HG03521 (cell line): Measurements from ENCODE around the gene ADGB.
"Not testable (repeated sequence)": the region's sequence is repeated elsewhere in the genome, so short reads cannot be mapped to it uniquely, and the experiment has no call there.

ENCODE experiments used
- ATAC-seq: cut with Tn5 transposase; IDR thresholded peaks from one replicate; pipeline ENCODE4 v1.9.1; 2021; ENCODE audit warnings: mild to moderate bottlenecking, moderate library complexity; ENCODE audit not compliant: unreplicated experiment

Gene ADGB

DNA sequence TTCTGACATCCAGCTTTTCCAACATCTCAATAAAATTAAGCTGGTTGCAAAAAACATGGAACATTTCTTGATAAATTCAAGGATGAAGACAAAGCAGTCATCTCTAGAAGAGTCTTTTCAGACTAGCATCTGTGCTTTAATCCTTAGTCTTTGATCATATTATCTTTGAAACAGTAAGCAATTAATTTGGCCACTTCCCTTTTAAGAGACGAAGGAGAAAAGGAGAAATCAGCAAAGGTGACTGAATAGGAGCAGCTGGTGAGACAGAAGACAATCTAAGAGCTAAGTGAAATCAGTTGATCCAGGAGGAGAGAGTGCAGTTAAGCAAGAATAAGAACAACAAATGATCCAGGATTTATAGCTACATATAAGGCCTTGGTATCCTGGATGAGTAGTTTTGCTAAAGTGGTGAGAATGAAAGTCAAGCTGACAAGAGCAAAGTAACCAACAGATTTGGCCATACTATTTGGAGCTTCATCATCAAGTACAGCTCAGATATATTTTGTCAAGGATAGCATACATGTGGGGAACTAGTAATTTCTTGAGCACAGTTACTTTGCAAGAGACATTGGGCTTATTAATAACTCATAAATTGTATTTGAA, 215.5 kb downstream of the ADGB start:
- no peak for ATAC-seq

DNA sequence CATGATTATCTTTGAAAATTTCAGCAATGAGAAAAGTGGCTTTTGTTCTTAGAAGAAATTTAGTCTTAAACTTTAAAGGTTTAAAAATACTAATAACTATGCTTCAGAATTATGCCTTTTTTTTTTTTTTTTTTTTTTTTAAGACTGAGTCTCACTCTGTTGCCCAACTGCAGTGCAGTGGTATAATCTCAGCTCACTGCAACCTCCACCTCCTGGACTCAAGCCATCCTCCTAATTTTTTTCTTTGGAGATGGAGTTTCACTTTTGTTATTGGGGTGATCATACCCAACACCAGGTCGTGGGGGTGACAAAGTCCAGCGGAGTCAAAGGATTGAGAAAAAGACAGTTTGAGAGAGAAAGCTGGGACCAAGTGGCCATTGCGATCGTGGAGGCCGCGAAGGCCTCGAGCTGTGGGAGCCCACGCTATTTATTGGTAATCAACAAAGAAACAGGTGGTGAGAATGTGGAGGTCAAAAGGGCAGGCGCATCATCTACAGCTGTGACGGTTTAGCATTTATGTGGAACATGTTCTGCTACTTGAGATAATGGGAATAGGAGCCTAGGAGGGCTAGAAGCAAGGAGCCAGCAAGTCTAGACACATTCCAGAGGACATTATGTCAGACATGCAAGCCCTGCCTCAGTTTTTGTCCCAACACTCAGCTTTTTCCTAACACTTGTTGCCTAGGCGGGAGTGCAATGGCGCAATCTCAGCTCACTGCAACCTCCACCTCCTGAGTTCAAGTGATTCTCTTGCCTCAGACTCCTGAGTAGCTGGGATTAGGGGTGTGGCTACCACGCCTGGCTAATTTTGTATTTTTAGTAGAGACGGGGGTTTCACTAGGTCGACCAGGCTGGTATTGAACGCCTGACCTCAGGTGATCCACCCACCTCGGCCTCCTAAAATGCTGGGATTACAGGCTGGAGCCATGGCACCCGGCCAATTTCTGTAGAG, 217.0 kb downstream of the ADGB start:
- not testable (repeated sequence) for ATAC-seq

DNA sequence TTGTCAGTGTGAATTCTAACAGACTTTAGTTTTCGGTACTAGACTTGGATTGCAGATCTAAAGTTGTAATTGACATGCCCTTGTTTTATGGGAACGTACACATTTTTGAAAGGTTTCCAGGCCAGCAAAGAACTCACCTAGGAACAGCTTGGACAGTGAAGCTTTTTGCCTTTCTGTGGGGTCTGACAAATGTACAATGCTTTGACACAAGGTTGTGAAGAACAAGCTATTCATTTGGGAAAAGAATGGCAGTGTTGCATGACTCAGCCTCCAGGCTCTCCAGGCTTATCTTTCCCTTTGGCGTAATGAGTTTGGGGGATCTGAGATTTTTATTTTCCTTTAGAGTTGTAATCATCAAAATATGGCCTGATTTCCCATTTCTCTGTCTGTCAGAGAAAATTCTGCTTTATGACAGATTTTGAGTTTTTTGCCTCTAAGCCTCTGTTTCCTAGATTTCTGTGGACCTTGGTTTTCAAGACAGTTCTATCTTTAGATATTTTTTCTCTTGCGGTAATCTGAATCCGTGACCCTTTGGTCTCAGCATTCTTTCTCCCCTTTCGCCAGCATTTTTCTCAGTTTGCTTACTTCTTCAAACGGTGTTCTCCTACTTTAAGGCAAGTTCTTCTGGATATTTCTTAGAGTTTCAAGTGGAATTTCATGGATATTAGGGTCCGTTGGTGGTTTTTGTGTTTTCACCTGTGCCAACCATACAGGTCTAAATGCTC, 221.0 kb downstream of the ADGB start:
- ATAC-seq, result no peak

DNA sequence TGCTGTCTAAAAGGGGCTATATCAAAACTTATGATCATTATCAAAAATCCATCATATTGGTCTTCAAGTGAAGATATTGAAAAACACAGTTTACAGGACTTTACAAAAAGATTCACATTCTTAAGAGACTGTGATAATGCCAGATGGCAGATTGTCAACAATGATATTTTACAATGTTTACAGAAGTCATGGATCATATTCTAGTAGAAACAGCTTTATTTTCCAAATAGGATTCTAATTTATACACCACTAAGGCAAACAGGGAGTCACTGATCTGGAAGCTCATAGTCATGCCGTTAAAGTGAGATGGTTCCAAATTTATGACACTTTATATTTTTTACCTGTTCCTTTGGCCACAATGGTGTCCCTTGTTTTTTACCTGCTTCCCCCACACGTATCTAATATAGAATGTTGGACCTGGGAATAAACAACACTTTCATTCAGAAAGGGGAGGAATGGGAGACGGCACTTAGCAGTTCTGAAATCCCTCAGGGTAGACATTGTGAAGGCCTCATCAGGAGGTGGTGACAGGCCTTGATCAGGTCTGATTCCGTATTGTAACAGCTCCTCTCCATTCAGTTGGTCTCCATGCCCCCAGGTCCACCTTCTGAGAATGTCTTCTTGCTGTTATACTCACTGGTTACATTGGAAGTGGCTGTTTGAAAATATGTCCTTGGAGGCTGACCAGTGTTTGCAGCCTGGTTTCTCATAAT, 228.6 kb downstream of the ADGB start:
- no peak for ATAC-seq

DNA sequence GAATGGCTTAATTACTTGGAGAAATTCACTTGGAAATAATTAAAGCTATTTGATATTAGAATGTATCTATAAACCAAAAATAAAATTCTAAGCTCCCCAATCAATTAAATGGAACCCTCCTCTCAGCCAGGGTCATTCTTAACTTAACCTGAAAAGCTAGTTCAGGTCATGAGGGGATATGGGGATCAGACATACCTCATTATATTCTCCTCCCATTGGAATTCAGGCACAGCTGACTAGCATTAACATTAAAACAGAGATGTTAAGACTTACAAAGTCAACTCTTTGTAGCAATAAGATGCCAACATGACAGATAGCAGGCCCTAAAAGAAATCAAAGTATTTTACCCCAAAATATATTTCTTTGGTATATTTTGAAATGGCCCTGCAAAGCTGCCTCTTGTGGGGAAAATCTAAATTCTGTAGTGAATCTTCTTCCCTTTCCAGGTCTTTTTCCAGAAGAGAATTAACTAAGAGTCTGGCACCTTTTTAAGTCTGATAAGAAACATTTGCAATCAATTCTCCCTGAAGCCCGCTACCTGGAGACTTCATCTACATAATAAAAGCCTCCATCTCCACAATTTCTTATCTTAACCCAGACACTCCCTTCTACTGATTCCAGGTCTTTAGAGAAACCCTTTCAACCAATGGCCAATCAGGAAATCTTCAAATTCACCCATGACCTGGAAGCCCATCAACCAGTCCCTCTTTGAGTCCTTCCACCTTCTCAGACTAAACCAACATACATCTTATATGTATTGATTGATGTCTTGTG, 231.2 kb downstream of the ADGB start:
- ATAC-seq, result no peak

DNA sequence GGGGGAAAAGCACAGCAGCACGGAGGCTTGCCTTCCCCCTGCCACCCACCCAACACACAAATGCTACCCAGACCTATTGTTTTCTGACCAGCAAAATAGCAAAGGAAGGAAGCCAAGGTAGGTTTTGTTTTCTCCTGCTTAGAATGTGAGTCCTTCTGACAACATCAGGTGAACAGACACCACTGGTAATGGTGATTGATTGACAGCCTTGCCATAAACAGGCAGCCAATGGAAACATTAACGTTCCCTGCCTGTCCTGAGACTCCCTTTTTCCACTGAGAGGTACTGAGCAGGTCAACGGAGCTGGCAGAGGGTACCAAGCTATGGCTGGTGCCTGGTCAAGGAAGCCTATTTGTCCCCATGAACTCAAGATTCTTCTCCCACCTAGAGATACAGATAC, 234.4 kb downstream of the ADGB start:
- no peak for ATAC-seq

DNA sequence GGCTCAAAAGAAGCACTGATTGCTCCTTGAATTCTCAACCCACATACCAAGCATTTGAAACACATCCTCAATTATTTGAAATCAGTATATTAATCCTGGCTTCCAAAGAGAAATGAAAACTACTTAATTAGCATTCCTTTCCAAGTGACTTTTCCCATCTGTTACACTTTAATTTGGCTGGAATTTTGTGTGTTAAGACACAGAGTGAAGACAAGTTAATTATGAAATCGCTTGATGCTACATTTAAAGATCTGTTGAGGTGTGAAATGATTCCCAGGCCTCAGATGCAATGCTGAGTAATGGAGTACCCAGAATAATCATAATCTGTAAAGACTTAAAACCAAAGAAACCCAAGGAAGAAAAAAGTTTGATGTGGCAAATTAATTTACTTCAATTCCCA, 241.4 kb downstream of the ADGB start:
- ATAC-seq, result no peak

DNA sequence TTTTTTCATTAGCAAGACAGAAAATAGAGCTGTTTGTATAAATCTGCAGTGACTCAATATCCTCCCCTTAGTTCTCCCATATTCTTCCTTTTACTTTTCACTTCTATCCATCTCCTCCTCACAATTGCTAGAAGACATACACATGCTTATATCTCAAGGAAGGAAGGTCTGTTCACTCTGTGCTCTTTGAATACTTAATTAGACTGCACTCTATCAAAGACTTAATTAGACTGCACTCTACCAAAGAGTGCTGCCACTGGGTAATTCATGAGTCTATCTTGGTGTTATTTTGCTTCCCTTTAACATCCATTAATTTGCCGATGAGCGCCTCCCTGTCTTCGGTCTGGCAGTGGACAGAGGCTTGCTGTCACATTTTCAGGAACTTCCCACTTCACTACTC, 241.9 kb downstream of the ADGB start:
- ATAC-seq, result no peak

DNA sequence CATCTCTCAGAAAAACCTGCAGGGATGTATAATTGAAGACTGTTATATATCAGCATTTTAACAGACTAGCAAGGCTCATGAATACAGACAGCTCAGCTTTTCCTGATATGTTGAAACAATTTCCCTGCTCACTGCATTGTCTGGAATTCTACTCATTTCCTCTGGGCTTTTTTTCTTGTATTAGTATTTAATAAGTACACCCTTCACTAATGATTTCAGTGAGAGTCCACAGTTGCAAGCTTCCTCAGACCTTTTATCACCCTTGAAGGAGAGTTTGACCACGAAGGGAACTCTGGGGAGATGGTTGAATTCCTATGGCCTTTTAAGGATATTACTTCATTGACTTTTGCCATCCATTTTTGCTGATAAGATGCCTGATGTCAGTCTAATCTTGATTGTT, 248.7 kb downstream of the ADGB start:
- ATAC-seq, result no peak

DNA sequence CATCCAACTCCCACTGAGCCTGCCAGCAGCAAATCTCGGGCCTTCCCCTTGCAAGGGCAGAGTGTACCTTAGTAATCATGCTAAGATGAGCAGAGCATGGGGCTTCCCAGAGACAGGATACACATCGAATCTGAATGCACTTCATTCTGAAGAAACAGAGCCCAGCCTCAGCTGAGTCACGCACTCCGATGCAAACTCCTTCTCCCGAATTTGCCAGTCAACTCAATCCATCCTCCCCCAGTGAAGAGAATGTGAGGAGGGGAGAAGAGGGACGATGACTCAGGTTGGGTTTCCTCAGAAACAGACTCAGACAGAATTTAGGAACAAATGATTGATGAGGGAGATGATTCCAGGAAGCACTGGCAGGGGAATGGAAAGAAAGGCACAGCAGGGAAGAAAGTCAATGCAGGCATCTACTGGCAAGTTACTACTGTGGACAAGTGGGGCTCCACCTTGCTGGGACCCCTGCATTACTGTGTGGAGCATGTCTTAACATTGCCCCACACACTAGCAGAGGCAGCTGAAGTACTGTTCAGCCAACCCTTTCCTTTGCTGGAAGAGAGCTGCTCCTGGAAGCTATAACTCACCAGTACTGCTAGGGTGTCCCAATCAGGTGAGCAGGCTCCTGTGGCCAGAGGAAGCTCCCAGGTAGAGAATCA, 251.6 kb downstream of the ADGB start:
- no peak for ATAC-seq

DNA sequence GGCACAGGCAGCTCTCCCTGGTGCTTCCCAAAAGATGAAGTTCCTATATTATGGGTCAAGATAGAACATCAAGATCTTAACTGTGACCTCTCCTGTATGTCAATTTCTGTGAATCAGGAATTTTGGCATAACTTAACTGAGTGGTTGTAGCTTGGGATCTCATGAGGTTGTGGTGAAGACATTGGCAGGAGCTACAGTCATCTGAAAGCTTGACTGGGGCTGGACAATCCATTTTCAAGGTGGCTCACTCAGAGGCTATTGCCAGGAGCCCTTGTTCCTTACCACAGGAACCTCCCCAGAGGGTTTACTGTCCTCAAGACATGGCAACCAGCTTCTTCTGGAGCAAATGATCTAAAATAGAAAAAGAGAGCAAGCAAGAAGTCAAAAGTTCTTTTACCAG, 252.2 kb downstream of the ADGB start:
- no peak for ATAC-seq

DNA sequence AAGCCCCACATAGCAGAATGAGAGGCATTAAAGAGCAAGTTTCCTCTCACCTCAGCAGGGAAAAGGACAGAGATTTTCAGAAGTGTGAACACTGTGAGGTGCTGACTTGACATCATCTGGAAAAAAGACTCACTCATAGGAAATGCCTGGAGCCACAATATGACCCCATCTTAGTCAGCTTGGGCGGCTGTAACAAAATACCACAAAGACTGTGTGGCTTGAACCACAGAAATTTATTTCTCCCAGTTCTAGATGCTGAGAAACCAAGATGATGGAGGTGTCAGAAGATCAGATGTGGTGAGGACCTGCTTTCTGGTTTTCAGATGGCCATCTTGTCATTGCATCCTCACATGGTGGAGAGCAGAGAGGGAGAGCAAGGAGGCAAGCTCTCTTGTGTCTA, 253.1 kb downstream of the ADGB start:
- ATAC-seq, result no peak

DNA sequence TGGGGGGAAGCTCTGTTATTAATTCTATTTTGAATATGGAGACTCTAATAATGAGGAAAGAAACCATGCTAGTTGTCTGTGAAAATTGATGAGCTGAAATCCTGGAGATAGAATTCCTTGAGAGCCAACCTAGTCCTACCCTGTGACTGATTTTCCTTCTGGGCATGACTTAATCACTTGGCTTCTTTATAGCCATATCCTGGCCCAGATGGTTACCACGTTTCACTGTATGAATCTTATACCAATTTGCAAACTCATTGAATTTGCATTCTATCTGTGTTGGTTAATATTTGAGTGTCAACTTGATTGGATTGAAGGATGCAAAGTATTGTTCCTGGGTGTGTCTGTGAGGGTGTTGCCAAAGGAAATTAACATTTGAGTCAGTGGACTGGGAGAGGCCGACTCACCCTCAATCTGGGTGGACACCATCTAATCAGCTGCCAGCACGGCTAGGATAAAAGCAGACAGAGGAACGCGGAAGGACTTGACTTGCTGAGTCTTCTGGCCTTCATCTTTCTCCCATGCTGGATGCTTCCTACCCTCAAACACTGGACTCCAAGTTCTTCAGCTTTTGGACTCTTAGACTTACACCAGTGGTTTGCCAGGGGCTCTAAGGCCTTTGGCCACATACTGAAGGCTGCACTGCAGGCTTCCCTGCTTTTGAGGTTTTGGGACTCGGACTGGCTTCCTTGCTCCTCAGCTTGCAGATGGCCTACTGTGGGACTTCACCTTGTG, 255.9 kb downstream of the ADGB start:
- ATAC-seq, result not testable (repeated sequence)

DNA sequence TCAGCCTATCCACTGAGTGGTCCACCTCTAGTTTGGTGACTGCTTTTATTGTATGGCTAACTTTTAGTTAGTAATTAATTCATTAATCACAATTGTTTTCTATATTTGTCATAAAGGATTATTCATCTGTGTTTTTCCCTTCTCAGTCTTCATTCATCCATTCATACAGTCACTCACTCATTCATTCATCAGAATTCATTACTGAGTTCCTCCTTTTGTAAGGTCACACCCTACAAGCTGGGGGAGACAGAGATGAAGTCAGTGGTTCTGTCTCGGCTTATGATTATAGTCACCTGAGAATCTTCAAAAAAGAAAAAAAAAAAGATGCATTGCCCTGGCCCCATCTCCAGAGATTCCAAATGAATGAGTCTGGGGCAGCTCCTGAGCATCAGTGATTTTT, 257.1 kb downstream of the ADGB start:
- ATAC-seq, result no peak

DNA sequence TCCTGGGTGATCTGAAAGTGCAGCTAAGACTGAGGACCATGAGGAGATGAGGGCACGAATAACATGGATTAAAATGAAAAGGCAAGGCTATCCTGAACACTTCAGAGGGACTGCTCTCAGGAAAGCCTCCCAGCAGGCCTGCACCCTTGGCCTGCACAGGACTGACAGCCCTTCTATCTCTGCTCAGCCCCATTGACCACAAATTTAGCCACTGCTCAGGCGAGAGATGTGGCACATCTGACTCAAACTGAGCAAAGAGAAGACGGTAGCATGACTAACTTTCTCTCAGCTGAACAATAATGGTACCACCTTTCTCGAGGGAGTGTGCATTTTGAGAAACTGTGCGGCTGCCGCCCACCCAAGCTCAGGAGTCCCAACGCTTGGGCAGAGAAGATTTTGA, 257.5 kb downstream of the ADGB start:
- ATAC-seq, result peak; percentile 34

DNA sequence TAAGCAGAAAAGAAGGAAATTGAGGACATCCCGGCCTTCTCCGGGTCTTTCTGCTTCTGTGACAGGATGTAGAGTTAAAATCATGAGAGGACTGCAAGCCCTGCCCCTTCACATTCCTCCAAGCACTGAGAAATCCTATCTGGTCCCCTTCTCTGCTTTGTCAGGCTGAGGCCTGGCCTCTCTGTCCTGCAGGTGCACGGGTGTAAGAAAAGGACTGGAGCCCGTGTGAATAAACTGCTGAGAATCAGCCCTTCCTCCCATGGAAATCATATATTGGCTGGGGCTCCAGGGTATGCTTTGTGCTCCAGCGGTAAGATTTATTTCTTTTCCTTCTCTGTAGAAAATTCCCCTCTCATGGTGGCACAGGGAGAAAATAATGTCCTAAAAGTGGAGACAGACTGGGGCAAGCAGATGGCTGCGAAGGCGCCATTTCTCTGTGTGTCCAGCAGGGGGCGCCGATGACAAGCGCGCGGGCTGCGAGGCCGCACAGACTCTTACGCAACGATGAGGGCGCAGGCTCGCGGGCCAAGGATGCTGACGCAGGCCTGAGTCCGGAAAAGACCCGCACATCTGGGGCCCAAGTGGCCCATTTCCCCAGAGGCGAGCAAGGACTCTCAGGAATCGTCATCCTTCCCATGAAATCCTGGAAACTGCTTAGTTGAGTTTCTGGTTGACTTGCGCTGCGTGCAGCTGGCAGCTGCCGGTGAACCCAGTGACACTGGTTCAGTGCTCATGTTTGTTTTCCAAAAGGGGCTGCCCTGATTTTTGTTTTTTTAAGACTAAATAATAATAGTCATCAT, 258.6 kb downstream of the ADGB start:
- peak; percentile 94 for ATAC-seq

DNA sequence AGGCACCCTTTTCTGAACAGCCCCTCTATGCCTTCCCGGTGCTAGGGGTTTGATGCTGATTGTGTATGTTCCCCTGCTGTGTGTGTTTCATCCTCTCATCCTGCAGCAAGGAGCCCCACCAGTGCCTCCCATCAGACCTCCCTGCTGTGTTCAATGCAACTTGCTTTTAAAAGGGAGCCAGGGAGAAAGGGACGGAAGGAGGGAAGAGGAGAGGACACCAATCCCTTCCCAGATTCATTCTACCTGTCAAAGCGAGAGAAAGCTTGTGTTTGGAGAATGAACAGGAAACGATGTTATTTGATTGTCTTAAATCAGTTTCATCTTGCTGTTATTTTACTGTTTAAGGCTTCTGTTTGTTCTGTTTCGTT, 259.2 kb downstream of the ADGB start:
- ATAC-seq, result peak; percentile 6

DNA sequence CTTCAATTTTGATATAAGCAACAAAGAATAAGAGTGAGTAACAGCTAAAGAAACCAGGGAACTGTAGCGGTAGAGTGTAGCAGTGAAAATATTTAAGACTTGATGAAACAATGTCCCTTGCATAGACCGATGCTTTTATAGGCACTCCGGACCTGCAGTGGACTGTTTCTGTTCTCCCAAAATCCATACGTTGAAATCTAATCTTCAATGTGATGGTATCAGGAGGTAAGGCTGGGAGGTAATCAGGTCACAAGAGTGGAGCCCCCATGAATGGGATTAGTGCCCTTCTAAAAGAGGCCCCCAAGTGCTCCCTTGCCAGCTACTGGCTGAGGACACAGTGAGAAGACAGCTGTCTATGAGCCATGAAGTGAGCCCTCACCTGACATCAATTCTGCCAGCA, 260.4 kb downstream of the ADGB start:
- ATAC-seq, result no peak
